CD4-positive, alpha-beta T cell treated with Interleukin-15 for 4 hours (primary cell): ENCODE measurements around the gene TTC23.
A peak's percentile ranks its signal among the peaks of the same experiment; 100 is the strongest.

Experiments used
- DNase-seq: peaks from one replicate; pipeline ENCODE4 v3.0.0-alpha.2; 2020; ENCODE audit warnings: low spot score

The TTC23 gene

GRCh38 chr15:99102332-99103235 is 146.8 kb downstream of the TTC23 start:
- DNase-seq = no peak

- no peak for DNase-seq
Measured at GRCh38 chr15:99101501-99101900, 147.9 kb downstream of the TTC23 start.

GRCh38 chr15:99100245-99101173 is 148.9 kb downstream of the TTC23 start:
- DNase-seq = peak; percentile 24

- no peak for DNase-seq
Measured at GRCh38 chr15:99099661-99100060, 149.7 kb downstream of the TTC23 start.

GRCh38 chr15:99098991-99099390 is 150.4 kb downstream of the TTC23 start:
- DNase-seq = no peak

GRCh38 chr15:99098426-99098825 is 151.0 kb downstream of the TTC23 start:
- no peak for DNase-seq

- no peak for DNase-seq
Measured at GRCh38 chr15:99097441-99098410, 151.7 kb downstream of the TTC23 start.

GRCh38 chr15:99096894-99097426 is 152.4 kb downstream of the TTC23 start:
- DNase-seq = no peak

- DNase-seq = no peak
Measured at GRCh38 chr15:99096173-99096893, 153.0 kb downstream of the TTC23 start.

GRCh38 chr15:99095626-99096025 is 153.8 kb downstream of the TTC23 start:
- DNase-seq = no peak

- no peak for DNase-seq
Measured at GRCh38 chr15:99092554-99093172, 156.7 kb downstream of the TTC23 start.

GRCh38 chr15:99090938-99091337 is 158.4 kb downstream of the TTC23 start:
- DNase-seq = no peak

GRCh38 chr15:99090011-99090699 is 159.2 kb downstream of the TTC23 start:
- no peak for DNase-seq

GRCh38 chr15:99087405-99087943 is 161.9 kb downstream of the TTC23 start:
- DNase-seq = no peak

GRCh38 chr15:99086327-99086667 is 163.1 kb downstream of the TTC23 start:
- DNase-seq = no peak
